Esophagus muscularis mucosa (tissue), 4 donors: ENCODE data around the gene PTPRN2. TPM values are rescaled to one million over a fixed set of nuclear protein-coding genes. Genes with fewer than 3 reads are reported as not detected.
"Not testable (repeated sequence)": the region's sequence is repeated elsewhere in the genome, so short reads cannot be mapped to it uniquely, and the experiment has no call there.

Source experiments
- DNase-seq: peaks from one replicate; pipeline ENCODE4 v3.0.0-alpha.2; 2017; ENCODE audit errors: extremely low spot score
- H3K27ac ChIP-seq, 4 donors: fragments of 200-600 bp; sonication (generic); replicated peaks in 1 of 4; 1 replicate in 3 of 4; 2 replicates in 1 of 4; pipeline ENCODE4 v1.5.1; 2016 to 2019; ENCODE audit warnings: mild to moderate bottlenecking in 1 of 4
- H3K27me3 ChIP-seq, 4 donors: fragments of 200-600 bp; sonication (generic); one replicate each; pipeline versions ENCODE4 v1.5.1 to v1.6.0; 2016 to 2019
- H3K36me3 ChIP-seq, 4 donors: fragments of 200-600 bp; sonication (generic); one replicate each; pipeline ENCODE4 v1.5.1; 2016 to 2019
- H3K4me1 ChIP-seq, 4 donors: fragments of 200-600 bp; sonication (generic); one replicate each; pipeline ENCODE4 v1.5.1; 2016 to 2019
- H3K4me3 ChIP-seq, 4 donors: fragments of 200-600 bp; sonication (generic); 1 replicate in 2 of 4; 2 replicates in 2 of 4; pipeline ENCODE4 v1.5.1; 2016 to 2019; ENCODE audit warnings: mild to moderate bottlenecking in 4 of 4, moderate library complexity in 1 of 4
- H3K9me3 ChIP-seq, 4 donors: fragments of 200-600 bp; sonication (generic); 1 replicate in 3 of 4; 2 replicates in 1 of 4; pipeline ENCODE4 v1.5.1; 2016 to 2019
- CTCF ChIP-seq, 3 experiments: fragments of 200-600 bp in 2 of 3; fragments of 450-650 bp in 1 of 3; sonication (generic) in 2 of 3; IDR thresholded peaks; one replicate each; pipeline ENCODE4 v1.5.1; 2017 to 2019; ENCODE audit warnings: antibody characterized with exemption in 3 of 3, mild to moderate bottlenecking in 2 of 3, moderate library complexity in 1 of 3
- EP300 ChIP-seq: sonication (generic); formaldehyde crosslinking; IDR thresholded peaks from one replicate; pipeline ENCODE4 v1.6.1; 2017; ENCODE audit warnings: antibody characterized with exemption
- POLR2A ChIP-seq: fragments of 450-650 bp; IDR thresholded peaks from one replicate; pipeline ENCODE4 v1.6.1; 2017; ENCODE audit warnings: antibody characterized with exemption, moderate library complexity, mild to moderate bottlenecking, low read depth
- POLR2AphosphoS5 ChIP-seq, 2 donors: sonication (generic); formaldehyde crosslinking; IDR thresholded peaks; one replicate each; pipeline ENCODE4 v1.6.1; 2017; ENCODE audit warnings: antibody characterized with exemption in 2 of 2
- WGBS: methylation state at CpG from one replicate; pipeline ENCODE4 v1.1.5; 2018; 5-methylcytosine and 5-hydroxymethylcytosine counted together
- intact Hi-C: fragments of 100-400 bp; cut with DNase I; formaldehyde crosslinking; loops from one replicate; pipeline ENCODE4 v1.15.1; 2023
- total RNA-seq, 4 donors: library from RNA; depleted of rRNA; stranded (reverse); fragments of >200 nt; gene quantifications; one replicate each; pipeline versions ENCODE4 v1.1.0 to v1.2.1, GENCODE V29; 2016

PTPRN2 gene
- total RNA-seq, 4 donors from 2014 or later = 2.1 to 3.1 (median 3.1) TPM

- Histone ChIP-seq H3K4me1 (no peaks in the 10 kb centered on the region), H3K4me3 (no peak overlapping the region), H3K36me3 (no peaks in the 10 kb centered on the region), H3K9me3 (no peaks in the 10 kb centered on the region), H3K27ac (no peak overlapping the region), H3K27me3 (peaks cover 0 to 13% (median 0%) of the 10 kb centered on the region in 4 donors)
- WGBS = 91% methylated on average over 16 of the region's 16 CpGs
- intact Hi-C loops = no loop called here
- DNase-seq = no peak
- no peak for TF ChIP-seq POLR2A
Measured at GRCh38 chr7:157937406-157937805, 650.2 kb downstream of the PTPRN2 start.

GRCh38 chr7:157936976-157937375 lies 650.6 kb downstream of the PTPRN2 start:
- no peak overlapping the region for H3K4me3 ChIP-seq
- no peak overlapping the region for H3K27ac ChIP-seq
- WGBS = 77% methylated on average over 8 of the region's 8 CpGs
- H3K4me1 ChIP-seq = no peaks in the 10 kb centered on the region
- H3K9me3 ChIP-seq = no peaks in the 10 kb centered on the region
- H3K36me3 ChIP-seq = no peaks in the 10 kb centered on the region
- no peak for DNase-seq
- no peak for TF ChIP-seq POLR2A
- no peak for TF ChIP-seq POLR2AphosphoS5 (IDR thresholded peaks at IDR 0.05)
- TF ChIP-seq CTCF (IDR thresholded peaks at IDR 0.05) = no peak
- no peak for TF ChIP-seq EP300
- H3K27me3 ChIP-seq = peaks cover 0 to 13% (median 0%) of the 10 kb centered on the region in 4 donors
- intact Hi-C loops = no loop called here

- intact Hi-C loops, DNase-seq, H3K9me3 ChIP-seq, H3K27ac ChIP-seq, H3K36me3 ChIP-seq, H3K4me3 ChIP-seq, H3K4me1 ChIP-seq: not testable (repeated sequence)
- peaks cover 0 to 13% (median 0%) of the 10 kb centered on the region in 4 donors for H3K27me3 ChIP-seq
- WGBS = 92% methylated on average over 11 of the region's 11 CpGs
Measured at GRCh38 chr7:157935721-157936120, 651.9 kb downstream of the PTPRN2 start.

GRCh38 chr7:157933219-157934155 lies 654.1 kb downstream of the PTPRN2 start:
- H3K36me3 ChIP-seq, H3K4me1 ChIP-seq, H3K4me3 ChIP-seq, DNase-seq, H3K9me3 ChIP-seq, intact Hi-C loops, H3K27ac ChIP-seq: not testable (repeated sequence)
- peaks cover 0 to 24% (median 0%) of the 10 kb centered on the region in 4 donors for H3K27me3 ChIP-seq
- WGBS = 90% methylated on average over 6 of the region's 6 CpGs

GRCh38 chr7:157932498-157933218 lies 655.0 kb downstream of the PTPRN2 start:
- no peak overlapping the region for H3K27ac ChIP-seq
- TF ChIP-seq POLR2AphosphoS5 (IDR thresholded peaks at IDR 0.05) (no peak), EP300 (no peak), CTCF (IDR thresholded peaks at IDR 0.05) (no peak), POLR2A (no peak)
- no peak for DNase-seq
- no peaks in the 10 kb centered on the region for H3K9me3 ChIP-seq
- no peaks in the 10 kb centered on the region for H3K36me3 ChIP-seq
- H3K27me3 ChIP-seq = peaks cover 0 to 33% (median 0%) of the 10 kb centered on the region in 4 donors
- no peak overlapping the region for H3K4me3 ChIP-seq
- intact Hi-C loops = no loop called here
- WGBS = 82% methylated on average over 5 of the region's 5 CpGs
- no peaks in the 10 kb centered on the region for H3K4me1 ChIP-seq

- no peak for DNase-seq
- Histone ChIP-seq H3K4me1 (no peaks in the 10 kb centered on the region), H3K4me3 (no peak overlapping the region), H3K36me3 (no peaks in the 10 kb centered on the region), H3K27ac (no peak overlapping the region), H3K9me3 (no peaks in the 10 kb centered on the region), H3K27me3 (peaks cover 0 to 21% (median 0%) of the 10 kb centered on the region in 4 donors)
- TF ChIP-seq POLR2A (no peak), CTCF (IDR thresholded peaks at IDR 0.05) (no peak), EP300 (no peak), POLR2AphosphoS5 (IDR thresholded peaks at IDR 0.05) (no peak)
- intact Hi-C loops = no loop called here
- 81% methylated on average over 12 of the region's 13 CpGs for WGBS
Measured at GRCh38 chr7:157930926-157931466, 656.6 kb downstream of the PTPRN2 start.
